HepG2 (cell line): ENCODE measurements around the gene MAEA. TPM values are rescaled to one million over a fixed set of nuclear protein-coding genes. Genes with fewer than 3 reads are reported as not detected.

Experiments
- MXI1 ChIP-seq: IDR thresholded peaks from 3 replicates; pipeline ENCODE4 v1.6.1; 2012; ENCODE audit warnings: low read depth, low read length, inconsistent platforms, borderline replicate concordance
- NFKB2 ChIP-seq: sonication (generic); formaldehyde crosslinking; IDR thresholded peaks from 2 replicates; pipeline ENCODE4 v1.4.0; 2020; ENCODE audit warnings: missing genetic modification reagents, borderline replicate concordance
- PRPF4 ChIP-seq: fragments of 200-400 bp; formaldehyde crosslinking; IDR thresholded peaks from 2 replicates; pipeline ENCODE4 v1.6.1; 2016; ENCODE audit warnings: low read length, low read depth; ENCODE audit not compliant: poor library complexity, severe bottlenecking
- RBFOX2 ChIP-seq: fragments of 200-400 bp; formaldehyde crosslinking; IDR thresholded peaks from 2 replicates; pipeline ENCODE4 v1.6.1; 2017; ENCODE audit warnings: low read depth, mild to moderate bottlenecking, low read length
- SMARCE1 ChIP-seq: fragments of 450-650 bp; IDR thresholded peaks from 2 replicates; pipeline ENCODE4 v1.6.1; 2017; ENCODE audit warnings: borderline replicate concordance
- SMYD3 ChIP-seq: sonication (generic); formaldehyde crosslinking; IDR thresholded peaks from 2 replicates; pipeline ENCODE4 v1.8.1; 2023; ENCODE audit warnings: mild to moderate bottlenecking, missing genetic modification reagents
- SOX6 ChIP-seq, 2 experiments: fragments of 450-650 bp in 1 of 2; sonication (generic) in 1 of 2; formaldehyde crosslinking in 1 of 2; IDR thresholded peaks; 2 replicates each; pipeline versions ENCODE4 v1.4.0 to v1.6.1; 2017 to 2020; ENCODE audit warnings: antibody characterized with exemption in 1 of 2, mild to moderate bottlenecking in 1 of 2, missing genetic modification reagents in 1 of 2
- YEATS4 ChIP-seq: sonication (generic); formaldehyde crosslinking; IDR thresholded peaks from 2 replicates; pipeline ENCODE4 v1.4.0; 2020; ENCODE audit warnings: missing genetic modification reagents, borderline replicate concordance
- ZBTB3 ChIP-seq: sonication (generic); formaldehyde crosslinking; IDR thresholded peaks from 2 replicates; pipeline ENCODE4 v1.4.0; 2020; ENCODE audit warnings: low read depth, mild to moderate bottlenecking, moderate library complexity, missing genetic modification reagents, borderline replicate concordance
- ZNF547 ChIP-seq: sonication (generic); formaldehyde crosslinking; IDR thresholded peaks from 2 replicates; pipeline ENCODE4 v1.5.1; 2020; ENCODE audit warnings: mild to moderate bottlenecking, missing genetic modification reagents
- ZNF768 ChIP-seq: sonication (generic); formaldehyde crosslinking; IDR thresholded peaks from 2 replicates; pipeline ENCODE4 v1.4.0; 2020; ENCODE audit warnings: missing genetic modification reagents
- polyA plus RNA-seq, 8 experiments: library from polyadenylated mRNA; depleted of rRNA in 3 of 8; stranded (reverse) in 7 of 8; unstranded in 1 of 8; fragments of >200 nt; fragmentation: Illumina TruSeq in 4 of 8; extraction: Trizol in 4 of 8; gene quantifications; 2 replicates each; pipeline versions ENCODE4 v1.2.1 to v1.2.3, GENCODE V29; 2011 to 2016; ENCODE audit warnings: low read depth in 4 of 8, missing spikeins in 1 of 8, mixed read lengths in 1 of 8; ENCODE audit not compliant: insufficient read depth in 1 of 8
- total RNA-seq, 5 experiments: library from RNA; depleted of rRNA; stranded (reverse); fragments of >200 nt; fragmentation: Illumina TruSeq; extraction: Trizol; gene quantifications; 2 replicates each; pipeline ENCODE4 v1.2.3, GENCODE V29; 2016; ENCODE audit warnings: low read depth in 1 of 5
- TF ChIP-seq, protein P1 (sequence below): IDR thresholded peaks from 2 replicates; pipeline ENCODE4 v1.6.1; 2018; ENCODE audit warnings: missing genetic modification reagents
- TF ChIP-seq, protein P2 (sequence below): sonication (generic); formaldehyde crosslinking; IDR thresholded peaks from 2 replicates; pipeline ENCODE4 v1.4.0; 2020; ENCODE audit warnings: mild to moderate bottlenecking, missing genetic modification reagents
- TF ChIP-seq, protein P3 (sequence below): sonication (generic); formaldehyde crosslinking; IDR thresholded peaks from 2 replicates; pipeline ENCODE4 v1.9.0; 2021; ENCODE audit warnings: missing genetic modification reagents, borderline replicate concordance
- TF ChIP-seq, protein P4 (sequence below): sonication (generic); formaldehyde crosslinking; IDR thresholded peaks from 2 replicates; pipeline ENCODE4 v1.8.1; 2023; ENCODE audit warnings: mild to moderate bottlenecking, inconsistent platforms, moderate library complexity, missing genetic modification reagents, borderline replicate concordance
- TF ChIP-seq, protein P5 (sequence below), 2 experiments: sonication (generic) in 1 of 2; formaldehyde crosslinking in 1 of 2; IDR thresholded peaks; 2 replicates each; pipeline versions ENCODE4 v1.4.0 to v1.6.1; 2016 to 2020; ENCODE audit warnings: borderline replicate concordance in 1 of 2, low read depth in 1 of 2, mild to moderate bottlenecking in 1 of 2, missing genetic modification reagents in 1 of 2

MAEA gene
- total and polyA plus RNA-seq, 2 of the 13 experiments (the other 11 are each of a cell fraction or from before 2014, with no cell fraction given): 52.0 to 57.1 TPM

- TF ChIP-seq, protein P1, sequence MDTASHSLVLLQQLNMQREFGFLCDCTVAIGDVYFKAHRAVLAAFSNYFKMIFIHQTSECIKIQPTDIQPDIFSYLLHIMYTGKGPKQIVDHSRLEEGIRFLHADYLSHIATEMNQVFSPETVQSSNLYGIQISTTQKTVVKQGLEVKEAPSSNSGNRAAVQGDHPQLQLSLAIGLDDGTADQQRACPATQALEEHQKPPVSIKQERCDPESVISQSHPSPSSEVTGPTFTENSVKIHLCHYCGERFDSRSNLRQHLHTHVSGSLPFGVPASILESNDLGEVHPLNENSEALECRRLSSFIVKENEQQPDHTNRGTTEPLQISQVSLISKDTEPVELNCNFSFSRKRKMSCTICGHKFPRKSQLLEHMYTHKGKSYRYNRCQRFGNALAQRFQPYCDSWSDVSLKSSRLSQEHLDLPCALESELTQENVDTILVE (CRISPR knock-in tag): peak; percentile 36; the same call in 1 of the 2 replicates
- TF ChIP-seq, protein P2, sequence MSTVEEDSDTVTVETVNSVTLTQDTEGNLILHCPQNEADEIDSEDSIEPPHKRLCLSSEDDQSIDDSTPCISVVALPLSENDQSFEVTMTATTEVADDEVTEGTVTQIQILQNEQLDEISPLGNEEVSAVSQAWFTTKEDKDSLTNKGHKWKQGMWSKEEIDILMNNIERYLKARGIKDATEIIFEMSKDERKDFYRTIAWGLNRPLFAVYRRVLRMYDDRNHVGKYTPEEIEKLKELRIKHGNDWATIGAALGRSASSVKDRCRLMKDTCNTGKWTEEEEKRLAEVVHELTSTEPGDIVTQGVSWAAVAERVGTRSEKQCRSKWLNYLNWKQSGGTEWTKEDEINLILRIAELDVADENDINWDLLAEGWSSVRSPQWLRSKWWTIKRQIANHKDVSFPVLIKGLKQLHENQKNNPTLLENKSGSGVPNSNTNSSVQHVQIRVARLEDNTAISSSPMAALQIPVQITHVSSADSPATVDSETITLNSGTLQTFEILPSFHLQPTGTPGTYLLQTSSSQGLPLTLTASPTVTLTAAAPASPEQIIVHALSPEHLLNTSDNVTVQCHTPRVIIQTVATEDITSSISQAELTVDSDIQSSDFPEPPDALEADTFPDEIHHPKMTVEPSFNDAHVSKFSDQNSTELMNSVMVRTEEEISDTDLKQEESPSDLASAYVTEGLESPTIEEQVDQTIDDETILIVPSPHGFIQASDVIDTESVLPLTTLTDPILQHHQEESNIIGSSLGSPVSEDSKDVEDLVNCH: no peak
- TF ChIP-seq YEATS4 (peak; percentile 18; the same call in 1 of the 2 replicates), ZNF547 (CRISPR knock-in tag) (no peak; the same call in 1 of the 2 replicates), ZNF768 (CRISPR knock-in tag) (peak; percentile 69; the same call in 1 of the 2 replicates), MXI1 (peak; percentile 8; the same call in 1 of the 3 replicates), ZBTB3 (CRISPR knock-in tag) (no peak; the same call in 1 of the 2 replicates), SMYD3 (0 out of 2 replicates have a peak, but pooled peaks have one; percentile 24), RBFOX2 (peak; percentile 83), SMARCE1 (no peak), NFKB2 (CRISPR knock-in tag) (no peak), PRPF4 (no peak), SOX6 (IDR thresholded peaks at IDR 0.05) (no peak), SOX6 (CRISPR knock-in tag; IDR thresholded peaks at IDR 0.05) (no peak)
- TF ChIP-seq, protein P3, sequence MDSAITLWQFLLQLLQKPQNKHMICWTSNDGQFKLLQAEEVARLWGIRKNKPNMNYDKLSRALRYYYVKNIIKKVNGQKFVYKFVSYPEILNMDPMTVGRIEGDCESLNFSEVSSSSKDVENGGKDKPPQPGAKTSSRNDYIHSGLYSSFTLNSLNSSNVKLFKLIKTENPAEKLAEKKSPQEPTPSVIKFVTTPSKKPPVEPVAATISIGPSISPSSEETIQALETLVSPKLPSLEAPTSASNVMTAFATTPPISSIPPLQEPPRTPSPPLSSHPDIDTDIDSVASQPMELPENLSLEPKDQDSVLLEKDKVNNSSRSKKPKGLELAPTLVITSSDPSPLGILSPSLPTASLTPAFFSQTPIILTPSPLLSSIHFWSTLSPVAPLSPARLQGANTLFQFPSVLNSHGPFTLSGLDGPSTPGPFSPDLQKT (CRISPR knock-in tag): no peak
- TF ChIP-seq, protein P4, sequence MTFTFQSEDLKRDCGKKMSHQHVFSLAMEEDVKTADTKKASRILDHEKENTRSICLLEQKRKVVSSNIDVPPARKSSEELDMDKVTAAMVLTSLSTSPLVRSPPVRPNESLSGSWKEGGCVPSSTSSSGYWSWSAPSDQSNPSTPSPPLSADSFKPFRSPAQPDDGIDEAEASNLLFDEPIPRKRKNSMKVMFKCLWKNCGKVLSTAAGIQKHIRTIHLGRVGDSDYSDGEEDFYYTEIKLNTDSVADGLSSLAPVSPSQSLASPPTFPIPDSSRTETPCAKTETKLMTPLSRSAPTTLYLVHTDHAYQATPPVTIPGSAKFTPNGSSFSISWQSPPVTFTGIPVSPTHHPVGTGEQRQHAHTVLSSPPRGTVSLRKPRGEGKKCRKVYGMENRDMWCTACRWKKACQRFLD: no peak
- TF ChIP-seq, protein P5, sequence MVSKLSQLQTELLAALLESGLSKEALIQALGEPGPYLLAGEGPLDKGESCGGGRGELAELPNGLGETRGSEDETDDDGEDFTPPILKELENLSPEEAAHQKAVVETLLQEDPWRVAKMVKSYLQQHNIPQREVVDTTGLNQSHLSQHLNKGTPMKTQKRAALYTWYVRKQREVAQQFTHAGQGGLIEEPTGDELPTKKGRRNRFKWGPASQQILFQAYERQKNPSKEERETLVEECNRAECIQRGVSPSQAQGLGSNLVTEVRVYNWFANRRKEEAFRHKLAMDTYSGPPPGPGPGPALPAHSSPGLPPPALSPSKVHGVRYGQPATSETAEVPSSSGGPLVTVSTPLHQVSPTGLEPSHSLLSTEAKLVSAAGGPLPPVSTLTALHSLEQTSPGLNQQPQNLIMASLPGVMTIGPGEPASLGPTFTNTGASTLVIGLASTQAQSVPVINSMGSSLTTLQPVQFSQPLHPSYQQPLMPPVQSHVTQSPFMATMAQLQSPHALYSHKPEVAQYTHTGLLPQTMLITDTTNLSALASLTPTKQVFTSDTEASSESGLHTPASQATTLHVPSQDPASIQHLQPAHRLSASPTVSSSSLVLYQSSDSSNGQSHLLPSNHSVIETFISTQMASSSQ (IDR thresholded peaks at IDR 0.05; ENCODE audit: low read depth): no peak
- TF ChIP-seq, protein P5 (CRISPR knock-in tag; IDR thresholded peaks at IDR 0.05; ENCODE audit: borderline replicate concordance): no peak
Measured at GRCh38 chr4:1347410-1347864, 57.7 kb downstream of the MAEA start (continued).
